Mammary epithelial cell (primary cell): ENCODE results near the gene FAM98C.

Experiments
- CTCF ChIP-seq, 2 donors: IDR thresholded peaks in 1 of 2; conservative IDR thresholded peaks in 1 of 2; 2 replicates each; pipeline ENCODE4 v1.5.1; 2011 to 2012; ENCODE audit warnings: inconsistent platforms in 2 of 2, low read length in 2 of 2, mild to moderate bottlenecking in 2 of 2, control low read depth in 1 of 2, low read depth in 1 of 2; ENCODE audit not compliant: insufficient read depth in 1 of 2; ENCODE audit errors: extremely low read depth in 1 of 2
- EZH2 ChIP-seq: IDR thresholded peaks from 2 replicates; pipeline ENCODE4 v1.6.1; 2012; ENCODE audit warnings: low read length, inconsistent platforms, borderline replicate concordance

GRCh38 chr19:38392707-38393308 is 10.1 kb upstream of the FAM98C start:
- TF ChIP-seq EZH2 (no peak), CTCF (conservative IDR thresholded peaks at IDR 0.05 in 1 of 2, IDR thresholded peaks at IDR 0.05 in 1 of 2; ENCODE audit: extremely low read depth in 1 of 2, insufficient read depth in 1 of 2, low read depth in 1 of 2, low read length in 2 of 2) (no peak)
